Endothelial cell of umbilical vein (primary cell): ENCODE results near the gene DAB2IP. TPM values are rescaled to one million over a fixed set of nuclear protein-coding genes. Genes with fewer than 3 reads are reported as not detected.

Source experiments
- BruUV-seq: library from RNA; stranded (reverse); fragments of 400-500 nt; replicated peaks from 2 replicates; lab custom pipeline; 2021; lab: Mats Ljungman, UMichigan
- CTCF ChIA-PET: fragments of 300-600, 350-600 bp; sonication (Branson Sonifier 250); formaldehyde crosslinking; loops from one replicate; lab custom pipeline; 2021; ENCODE audit warnings: antibody characterized with exemption, inconsistent platforms; lab: Charles Lee
- POLR2A ChIA-PET: fragments of 300-600, 350-600 bp; sonication (Branson Sonifier 250); formaldehyde crosslinking; loops from one replicate; lab custom pipeline; 2021; ENCODE audit warnings: antibody characterized with exemption, inconsistent platforms; lab: Charles Lee
- DNase-seq: peaks from one replicate; pipeline ENCODE4 v3.0.0-alpha.2; 2011; ENCODE audit warnings: low read depth, low spot score
- FAIRE-seq: peaks from 2 replicates; lab custom pipeline; 2011; peaks lifted over from hg19 to GRCh38; lab: Jason Lieb, UNC
- H2AFZ ChIP-seq: 2 replicates; pipeline ENCODE4 v1.6.0; 2012; ENCODE audit warnings: low read depth, low read length, control low read depth, inconsistent platforms
- H3K27ac ChIP-seq: 2 replicates; pipeline ENCODE4 v1.5.1; 2011; ENCODE audit warnings: low read depth, mild to moderate bottlenecking, control low read depth, low read length, moderate library complexity; ENCODE audit not compliant: insufficient read depth
- H3K27me3 ChIP-seq, 2 experiments: 2 replicates each; pipeline versions ENCODE4 v1.6.0 to v1.6.1; 2011; ENCODE audit warnings: low read length in 2 of 2, mixed read lengths in 1 of 2; ENCODE audit not compliant: control insufficient read depth in 2 of 2, insufficient read depth in 2 of 2
- H3K36me3 ChIP-seq, 2 experiments: 2 replicates in 1 of 2; 3 replicates in 1 of 2; pipeline ENCODE4 v1.5.1; 2011; ENCODE audit warnings: low read length in 2 of 2, mild to moderate bottlenecking in 1 of 2, moderate library complexity in 1 of 2; ENCODE audit not compliant: control insufficient read depth in 2 of 2, insufficient read depth in 2 of 2; ENCODE audit errors: extremely low read depth in 1 of 2
- H3K4me1 ChIP-seq: 3 replicates; pipeline ENCODE4 v1.5.1; 2011; ENCODE audit warnings: mild to moderate bottlenecking, low read length; ENCODE audit not compliant: control insufficient read depth, insufficient read depth; ENCODE audit errors: extremely low read depth
- H3K4me2 ChIP-seq: 2 replicates; pipeline ENCODE4 v1.6.1; 2011; ENCODE audit warnings: low read length, control low read depth, mixed read lengths; ENCODE audit not compliant: insufficient read depth
- H3K4me3 ChIP-seq, 3 experiments: fragments of 200-600 bp in 1 of 3; sonication (generic), shearing (Covaris generic) in 1 of 3; replicated peaks in 1 of 3; 2 replicates each; pipeline ENCODE4 v1.5.1; 2011 to 2016; ENCODE audit warnings: control low read depth in 3 of 3, low read length in 3 of 3, mild to moderate bottlenecking in 2 of 3, inconsistent platforms in 1 of 3, low read depth in 1 of 3, moderate library complexity in 1 of 3; ENCODE audit not compliant: insufficient read depth in 1 of 3
- H3K79me2 ChIP-seq: 2 replicates; pipeline ENCODE4 v1.6.0; 2012; ENCODE audit warnings: low read length, inconsistent platforms; ENCODE audit not compliant: control insufficient read depth, insufficient read depth
- H3K9ac ChIP-seq: replicated peaks from 2 replicates; pipeline ENCODE3; 2011; ENCODE audit warnings: low read length, control low read depth; ENCODE audit not compliant: insufficient read depth; ENCODE audit errors: extremely low read depth
- H3K9me1 ChIP-seq: replicated peaks from 3 replicates; pipeline ENCODE4 v1.6.0; 2011; ENCODE audit warnings: mild to moderate bottlenecking, low read length; ENCODE audit not compliant: control insufficient read depth, insufficient read depth; ENCODE audit errors: extremely low read depth
- H3K9me3 ChIP-seq: replicated peaks from 2 replicates; pipeline ENCODE4 v1.5.1; 2012; ENCODE audit warnings: low read length, inconsistent platforms; ENCODE audit not compliant: control insufficient read depth, insufficient read depth
- H4K20me1 ChIP-seq: replicated peaks from 2 replicates; pipeline ENCODE3; 2011; ENCODE audit warnings: mild to moderate bottlenecking, low read length; ENCODE audit not compliant: control insufficient read depth, insufficient read depth; ENCODE audit errors: extremely low read depth
- FOS ChIP-seq: IDR thresholded peaks from 2 replicates; pipeline ENCODE4 v1.6.1; 2011; ENCODE audit warnings: mild to moderate bottlenecking, low read length, moderate library complexity, borderline replicate concordance; ENCODE audit not compliant: insufficient read depth
- GATA2 ChIP-seq: IDR thresholded peaks from 2 replicates; pipeline ENCODE4 v1.7.0; 2011; ENCODE audit warnings: low read depth, mild to moderate bottlenecking, moderate library complexity, mixed read lengths, low read length; ENCODE audit not compliant: insufficient read length, insufficient read depth
- JUN ChIP-seq: IDR thresholded peaks from 2 replicates; pipeline ENCODE4 v1.6.1; 2011; ENCODE audit warnings: borderline replicate concordance, low read depth; ENCODE audit not compliant: insufficient read length, insufficient read depth
- MAX ChIP-seq: IDR thresholded peaks from 2 replicates; pipeline ENCODE4 v1.6.1; 2011; ENCODE audit not compliant: insufficient read depth, insufficient read length
- MYC ChIP-seq: IDR thresholded peaks from one replicate; pipeline ENCODE4 v1.6.1; 2011; ENCODE audit warnings: mild to moderate bottlenecking, low read depth, low read length
- POLR2A ChIP-seq: IDR thresholded peaks from 2 replicates; pipeline ENCODE4 v1.6.1; 2012; ENCODE audit warnings: low read depth, mild to moderate bottlenecking, control low read depth, low read length
- dilution Hi-C: fragments of 300-500 bp; cut with MboI; formaldehyde crosslinking; loops from one replicate; pipeline ENCODE4 v1.15.0; 2019; ENCODE audit warnings: low sequenced_read_pairs; ENCODE audit not compliant: extremely low pct_ligation_motif_present
- intact Hi-C: fragments of 100-400 bp; cut with micrococcal nuclease; formaldehyde crosslinking; loops from one replicate; pipeline ENCODE4 v1.10.0; 2022
- polyA plus RNA-seq, 4 experiments: library from polyadenylated mRNA; depleted of rRNA in 3 of 4; stranded (reverse) in 3 of 4; unstranded in 1 of 4; fragments of >200 nt; gene quantifications; 2 replicates each; pipeline versions ENCODE4 v1.2.1 to v1.2.3, GENCODE V29; 2011 to 2012; ENCODE audit warnings: missing spikeins in 1 of 4
- total RNA-seq: library from RNA; stranded (reverse); gene quantifications from 2 replicates; pipeline ENCODE4 v1.2.3, GENCODE V29; 2021
- TF ChIP-seq, protein P1 (sequence below), 2 donors: IDR thresholded peaks; 1 replicate in 1 of 2; 2 replicates in 1 of 2; pipeline ENCODE4 v1.5.1; 2011; ENCODE audit warnings: low read length in 2 of 2, mild to moderate bottlenecking in 2 of 2, moderate library complexity in 2 of 2, control low read depth in 1 of 2, inconsistent platforms in 1 of 2, low read depth in 1 of 2; ENCODE audit not compliant: insufficient read depth in 1 of 2; ENCODE audit errors: extremely low read depth in 1 of 2

Gene DAB2IP
- total and polyA plus RNA-seq, 2 donors (not counting 3 experiments of a cell fraction or from before 2014, with no cell fraction given), result 29.2 to 53.6 TPM

DNA sequence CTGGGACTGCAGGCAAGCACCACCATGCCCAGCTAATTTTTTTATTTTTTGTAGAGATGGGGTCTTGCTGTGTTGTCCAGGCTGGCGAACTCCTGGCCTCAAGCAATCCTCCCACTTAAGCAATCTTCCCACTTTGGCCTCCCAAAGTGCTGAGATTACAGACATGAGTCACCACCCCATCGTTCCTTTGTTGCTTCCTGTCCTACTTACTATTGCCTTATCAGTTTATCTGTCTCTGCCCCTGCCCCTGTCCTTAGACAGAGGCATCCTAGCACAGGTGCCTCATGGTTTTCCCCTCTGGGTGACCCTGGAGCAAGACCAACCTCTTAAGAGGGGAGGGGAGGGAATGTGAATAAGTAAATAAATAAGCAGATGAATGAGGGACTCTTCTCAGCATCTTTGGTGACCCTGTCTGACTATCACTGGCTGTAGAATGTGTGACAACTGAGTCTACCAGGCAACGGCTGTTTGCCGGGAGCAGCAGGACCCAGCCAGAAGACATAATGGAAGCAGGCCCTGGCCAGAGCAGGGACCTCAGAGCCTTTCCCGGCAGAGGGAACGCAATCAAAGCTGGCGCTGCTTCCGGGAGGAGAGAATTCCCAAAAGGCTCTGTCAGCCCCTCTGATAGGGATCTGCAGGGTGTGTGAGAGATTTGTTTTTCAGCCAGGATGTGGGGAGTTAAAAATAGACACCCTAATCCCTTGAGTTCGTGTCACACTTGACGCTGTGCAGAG lies 43.8 kb upstream of the DAB2IP start:
- Histone ChIP-seq H3K9me3 (no peaks in the 10 kb centered on the region), H3K27ac (no peak overlapping the region), H3K9me1 (no peaks in the 10 kb centered on the region), H3K9ac (no peak overlapping the region), H2AFZ (no peak overlapping the region), H3K79me2 (no peaks in the 10 kb centered on the region), H3K27me3 (peaks cover 0 to 10% of the 10 kb centered on the region in 2 experiments), H3K36me3 (no peaks in the 10 kb centered on the region), H3K4me1 (no peaks in the 10 kb centered on the region), H3K4me2 (no peak overlapping the region), H4K20me1 (no peaks in the 10 kb centered on the region), H3K4me3 (no peak overlapping the region)
- intact Hi-C loops (no loop called here), dilution Hi-C loops (no loop called here)
- ChIA-PET POLR2A (no interaction called here), CTCF (no interaction called here)
- TF ChIP-seq GATA2 (peak; percentile 53), POLR2A (no peak), JUN (no peak), FOS (peak; percentile 15), MAX (no peak), MYC (no peak)
- TF ChIP-seq, protein P1, sequence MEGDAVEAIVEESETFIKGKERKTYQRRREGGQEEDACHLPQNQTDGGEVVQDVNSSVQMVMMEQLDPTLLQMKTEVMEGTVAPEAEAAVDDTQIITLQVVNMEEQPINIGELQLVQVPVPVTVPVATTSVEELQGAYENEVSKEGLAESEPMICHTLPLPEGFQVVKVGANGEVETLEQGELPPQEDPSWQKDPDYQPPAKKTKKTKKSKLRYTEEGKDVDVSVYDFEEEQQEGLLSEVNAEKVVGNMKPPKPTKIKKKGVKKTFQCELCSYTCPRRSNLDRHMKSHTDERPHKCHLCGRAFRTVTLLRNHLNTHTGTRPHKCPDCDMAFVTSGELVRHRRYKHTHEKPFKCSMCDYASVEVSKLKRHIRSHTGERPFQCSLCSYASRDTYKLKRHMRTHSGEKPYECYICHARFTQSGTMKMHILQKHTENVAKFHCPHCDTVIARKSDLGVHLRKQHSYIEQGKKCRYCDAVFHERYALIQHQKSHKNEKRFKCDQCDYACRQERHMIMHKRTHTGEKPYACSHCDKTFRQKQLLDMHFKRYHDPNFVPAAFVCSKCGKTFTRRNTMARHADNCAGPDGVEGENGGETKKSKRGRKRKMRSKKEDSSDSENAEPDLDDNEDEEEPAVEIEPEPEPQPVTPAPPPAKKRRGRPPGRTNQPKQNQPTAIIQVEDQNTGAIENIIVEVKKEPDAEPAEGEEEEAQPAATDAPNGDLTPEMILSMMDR (IDR thresholded peaks at IDR 0.05; ENCODE audit: extremely low read depth in 1 of 2, insufficient read depth in 1 of 2, low read depth in 1 of 2, low read length in 2 of 2), result no peak
- DNase-seq (no peak), FAIRE-seq (no peak)
- BruUV-seq, result no TSS peak
